Natural killer cell (primary cell): ENCODE measurements around the gene ZNF770. TPM values are rescaled to one million over a fixed set of nuclear protein-coding genes. Genes with fewer than 3 reads are reported as not detected.

Experiments
- ATAC-seq, 3 donors: fragments of 150-1000 bp in 2 of 3; fragments of 200-7000 bp in 1 of 3; cut with Tn5 transposase; 1 replicate in 1 of 3; 2 replicates in 2 of 3; pipeline ENCODE4 v1.10.0; 2021; ENCODE audit warnings: mild to moderate bottlenecking in 2 of 3, moderate library complexity in 2 of 3
- DNase-seq, 2 donors: peaks; one replicate each; pipeline versions ENCODE4 v3.0.0 to v3.0.0-alpha.2; 2013 to 2021; ENCODE audit warnings: mixed read lengths in 1 of 2
- H3K27ac ChIP-seq: one replicate; pipeline ENCODE4 v1.5.1; 2013; ENCODE audit warnings: mild to moderate bottlenecking, low read length
- H3K27me3 ChIP-seq: one replicate; pipeline ENCODE4 v1.6.1; 2013; ENCODE audit warnings: low read length; ENCODE audit not compliant: control insufficient read depth, insufficient read depth
- H3K36me3 ChIP-seq: one replicate; pipeline ENCODE4 v1.6.1; 2013; ENCODE audit warnings: low read length; ENCODE audit not compliant: control insufficient read depth, insufficient read depth
- H3K4me1 ChIP-seq: one replicate; pipeline ENCODE4 v1.6.1; 2013; ENCODE audit warnings: low read length; ENCODE audit not compliant: control insufficient read depth, insufficient read depth
- H3K4me3 ChIP-seq: one replicate; pipeline ENCODE4 v1.5.1; 2013; ENCODE audit warnings: low read length
- H3K9me3 ChIP-seq: one replicate; pipeline ENCODE4 v1.6.1; 2013; ENCODE audit warnings: low read length; ENCODE audit not compliant: control insufficient read depth, insufficient read depth
- H3K27ac Mint-ChIP-seq, 2 donors: one replicate each; pipeline ENCODE4 v1.8.0; 2022; ENCODE audit warnings: mild to moderate bottlenecking in 2 of 2, mixed read lengths in 2 of 2, moderate library complexity in 1 of 2
- H3K27me3 Mint-ChIP-seq, 2 donors: one replicate each; pipeline ENCODE4 v1.8.0; 2022; ENCODE audit warnings: low read depth in 2 of 2, mixed read lengths in 2 of 2
- H3K36me3 Mint-ChIP-seq: one replicate; pipeline ENCODE4 v1.8.0; 2022; ENCODE audit warnings: mixed read lengths
- H3K4me1 Mint-ChIP-seq, 2 donors: one replicate each; pipeline ENCODE4 v1.8.0; 2022; ENCODE audit warnings: mixed read lengths in 2 of 2
- H3K4me3 Mint-ChIP-seq: one replicate; pipeline ENCODE4 v1.8.0; 2022; ENCODE audit warnings: mild to moderate bottlenecking, moderate library complexity, mixed read lengths
- H3K9me3 Mint-ChIP-seq, 2 donors: one replicate each; pipeline ENCODE4 v1.8.0; 2022; ENCODE audit warnings: mixed read lengths in 2 of 2
- CTCF ChIP-seq: fragments of 200-600 bp; IDR thresholded peaks from one replicate; pipeline ENCODE4 v1.8.0; 2022; ENCODE audit warnings: antibody characterized with exemption
- WGBS: methylation state at CpG from one replicate; pipeline ENCODE4 v1.1.7; 2013; ENCODE audit warnings: missing lambda C conversion rate; ENCODE audit not compliant: insufficient coverage; 5-methylcytosine and 5-hydroxymethylcytosine counted together
- intact Hi-C: fragments of 100-400 bp; cut with micrococcal nuclease; formaldehyde crosslinking; loops from one replicate; pipeline ENCODE4 v1.14.2; 2022
- total RNA-seq, 4 donors: library from RNA; stranded (reverse); fragments of 120-200 nt in 1 of 4; gene quantifications; one replicate each; pipeline versions ENCODE4 v1.2.3 to v1.2.4, GENCODE V29; 2013 to 2022

The ZNF770 gene
- total RNA-seq, 3 donors from 2014 or later (not counting 1 experiment from before 2014, with no cell fraction given) = 26.4 to 35.3 (median 30.1) TPM

GRCh38 chr15:35020974-35021373, 32.9 kb upstream of the ZNF770 start:
- H3K36me3 Mint-ChIP-seq = no peaks in the 10 kb centered on the region
- H3K4me3 Mint-ChIP-seq = no peak overlapping the region
- Histone ChIP-seq H3K27ac (no peak overlapping the region), H3K9me3 (no peaks in the 10 kb centered on the region), H3K36me3 (no peaks in the 10 kb centered on the region), H3K4me1 (no peaks in the 10 kb centered on the region), H3K27me3 (no peaks in the 10 kb centered on the region), H3K4me3 (no peak overlapping the region)
- peaks cover 4 to 8% of the 10 kb centered on the region in 2 donors for H3K27me3 Mint-ChIP-seq
- no peaks in the 10 kb centered on the region for H3K9me3 Mint-ChIP-seq
- intact Hi-C loops = no loop called here
- WGBS = over 99% methylated on average over 6 of the region's 6 CpGs
- no peak for TF ChIP-seq CTCF
- H3K4me1 Mint-ChIP-seq = no peaks in the 10 kb centered on the region
- H3K27ac Mint-ChIP-seq = no peak overlapping the region
- no peak for ATAC-seq
- no peak for DNase-seq

- Histone ChIP-seq H3K9me3 (no peaks in the 10 kb centered on the region), H3K27me3 (no peaks in the 10 kb centered on the region), H3K4me3 (no peak overlapping the region), H3K36me3 (no peaks in the 10 kb centered on the region), H3K27ac (no peak overlapping the region), H3K4me1 (no peaks in the 10 kb centered on the region)
- H3K9me3 Mint-ChIP-seq = no peaks in the 10 kb centered on the region
- WGBS = 98% methylated on average over 3 of the region's 6 CpGs
- TF ChIP-seq CTCF = no peak
- ATAC-seq = no peak
- no peak for DNase-seq
- peaks cover 4 to 11% of the 10 kb centered on the region in 2 donors for H3K27me3 Mint-ChIP-seq
- H3K4me3 Mint-ChIP-seq = no peak overlapping the region
- intact Hi-C loops = no loop called here
- H3K36me3 Mint-ChIP-seq = no peaks in the 10 kb centered on the region
- no peaks in the 10 kb centered on the region for H3K4me1 Mint-ChIP-seq
- no peak overlapping the region for H3K27ac Mint-ChIP-seq
Measured at GRCh38 chr15:35019404-35020327, 31.6 kb upstream of the ZNF770 start.

GRCh38 chr15:35014241-35014640, 26.2 kb upstream of the ZNF770 start:
- Histone ChIP-seq H3K4me3 (no peak overlapping the region), H3K4me1 (no peaks in the 10 kb centered on the region), H3K27ac (no peak overlapping the region), H3K9me3 (no peaks in the 10 kb centered on the region), H3K27me3 (no peaks in the 10 kb centered on the region), H3K36me3 (no peaks in the 10 kb centered on the region)
- no peaks in the 10 kb centered on the region for H3K9me3 Mint-ChIP-seq
- intact Hi-C loops = no loop called here
- DNase-seq (no peak), ATAC-seq (no peak)
- peaks cover 8% of the 10 kb centered on the region in 2 donors for H3K27me3 Mint-ChIP-seq
- H3K4me1 Mint-ChIP-seq = no peaks in the 10 kb centered on the region
- no peak overlapping the region for H3K27ac Mint-ChIP-seq
- H3K4me3 Mint-ChIP-seq = no peak overlapping the region
- no peak for TF ChIP-seq CTCF
- H3K36me3 Mint-ChIP-seq = no peaks in the 10 kb centered on the region

GRCh38 chr15:35013370-35013769, 25.3 kb upstream of the ZNF770 start:
- H3K27me3 ChIP-seq = no peaks in the 10 kb centered on the region
- H3K4me1 Mint-ChIP-seq = no peaks in the 10 kb centered on the region
- no peaks in the 10 kb centered on the region for H3K4me1 ChIP-seq
- peaks cover 8% of the 10 kb centered on the region in 2 donors for H3K27me3 Mint-ChIP-seq
- H3K4me3 Mint-ChIP-seq = no peak overlapping the region
- no peaks in the 10 kb centered on the region for H3K36me3 ChIP-seq
- no peaks in the 10 kb centered on the region for H3K9me3 ChIP-seq
- H3K27ac Mint-ChIP-seq = no peak overlapping the region
- ATAC-seq = no peak
- 40% methylated on average over 2 of the region's 4 CpGs for WGBS
- H3K36me3 Mint-ChIP-seq = no peaks in the 10 kb centered on the region
- H3K27ac ChIP-seq = no peak overlapping the region
- no peak for TF ChIP-seq CTCF
- H3K4me3 ChIP-seq = no peak overlapping the region
- DNase-seq = no peak
- H3K9me3 Mint-ChIP-seq = no peaks in the 10 kb centered on the region
- intact Hi-C loops = no loop called here
